Skeletal muscle tissue (tissue), 4 donors: Measurements from ENCODE around the gene CHD6. TPM values are rescaled to one million over a fixed set of nuclear protein-coding genes. Genes with fewer than 3 reads are reported as not detected.

Source experiments
- H3K27ac ChIP-seq: one replicate; pipeline ENCODE4 v1.7.0; 2013; ENCODE audit warnings: mild to moderate bottlenecking, low read depth, low read length, inconsistent platforms
- H3K27me3 ChIP-seq, 3 donors: one replicate each; pipeline ENCODE4 v1.7.0; 2013; ENCODE audit warnings: low read length in 3 of 3; ENCODE audit not compliant: control insufficient read depth in 3 of 3, insufficient read depth in 3 of 3
- H3K36me3 ChIP-seq, 3 donors: one replicate each; pipeline ENCODE4 v1.7.0; 2013; ENCODE audit warnings: low read length in 3 of 3; ENCODE audit not compliant: control insufficient read depth in 3 of 3, insufficient read depth in 3 of 3
- H3K4me1 ChIP-seq, 3 donors: one replicate each; pipeline ENCODE4 v1.7.0; 2013; ENCODE audit warnings: low read length in 3 of 3, mild to moderate bottlenecking in 3 of 3; ENCODE audit not compliant: control insufficient read depth in 3 of 3, insufficient read depth in 3 of 3
- H3K4me3 ChIP-seq, 3 donors: one replicate each; pipeline ENCODE4 v1.7.0; 2013; ENCODE audit warnings: low read length in 3 of 3
- H3K9ac ChIP-seq, 3 donors: one replicate each; pipeline ENCODE4 v1.7.0; 2013; ENCODE audit warnings: low read length in 3 of 3, mild to moderate bottlenecking in 3 of 3, moderate library complexity in 2 of 3, low read depth in 1 of 3
- H3K9me3 ChIP-seq, 3 donors: one replicate each; pipeline ENCODE4 v1.7.0; 2013; ENCODE audit warnings: low read length in 3 of 3; ENCODE audit not compliant: control insufficient read depth in 3 of 3
- total RNA-seq: library from RNA; depleted of rRNA; stranded (reverse); fragments of >200 nt; gene quantifications from one replicate; pipeline ENCODE4 v1.2.3, GENCODE V29; 2014
- donor health status: Osteomylitis.

The CHD6 gene
- total RNA-seq, 1 donor from 2014 or later = 45.9 TPM

DNA sequence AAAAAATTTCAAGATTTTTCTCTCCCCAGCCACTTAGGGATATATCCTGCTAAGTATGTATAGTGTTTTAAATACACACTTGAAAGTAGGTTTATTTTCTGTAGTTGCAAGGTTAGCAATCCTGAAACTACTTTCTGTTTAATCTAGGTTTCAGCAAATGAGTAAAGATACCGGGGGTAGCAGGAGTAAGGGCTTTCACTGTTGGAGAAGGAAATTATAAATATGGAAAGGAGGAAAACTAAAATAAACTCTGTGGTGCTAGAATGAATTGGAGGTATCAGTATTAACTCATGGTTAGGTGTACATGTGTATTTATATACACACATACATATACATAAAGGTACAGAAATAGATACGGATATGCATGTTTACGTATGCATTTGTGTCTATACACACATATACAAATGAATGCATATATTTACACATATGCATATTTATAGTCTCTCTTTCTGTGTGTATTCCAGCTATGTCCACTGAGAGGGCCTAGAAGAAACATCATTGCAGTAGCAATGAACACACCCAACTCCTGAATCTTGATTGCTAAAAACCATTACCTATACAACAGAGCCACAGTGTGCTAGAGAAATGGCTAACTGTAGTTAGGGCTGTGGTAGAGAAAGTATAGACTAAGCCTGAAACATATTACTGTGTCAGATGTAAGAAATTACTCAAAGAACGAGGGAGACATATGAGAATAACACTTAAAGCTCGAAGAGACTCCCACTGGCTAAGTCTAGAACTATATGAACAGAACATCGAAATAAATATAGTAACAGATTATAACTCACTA is 155.6 kb downstream of the CHD6 start:
- no peaks in the 10 kb centered on the region for H3K27me3 ChIP-seq
- H3K9ac ChIP-seq = no peak overlapping the region
- H3K4me1 ChIP-seq = no peaks in the 10 kb centered on the region
- no peak overlapping the region for H3K27ac ChIP-seq
- H3K4me3 ChIP-seq = no peak overlapping the region
- H3K9me3 ChIP-seq = peaks cover 0 to 4% (median 0%) of the 10 kb centered on the region in 3 donors
- peaks cover 3 to 13% (median 8%) of the 10 kb centered on the region in 3 donors for H3K36me3 ChIP-seq

DNA sequence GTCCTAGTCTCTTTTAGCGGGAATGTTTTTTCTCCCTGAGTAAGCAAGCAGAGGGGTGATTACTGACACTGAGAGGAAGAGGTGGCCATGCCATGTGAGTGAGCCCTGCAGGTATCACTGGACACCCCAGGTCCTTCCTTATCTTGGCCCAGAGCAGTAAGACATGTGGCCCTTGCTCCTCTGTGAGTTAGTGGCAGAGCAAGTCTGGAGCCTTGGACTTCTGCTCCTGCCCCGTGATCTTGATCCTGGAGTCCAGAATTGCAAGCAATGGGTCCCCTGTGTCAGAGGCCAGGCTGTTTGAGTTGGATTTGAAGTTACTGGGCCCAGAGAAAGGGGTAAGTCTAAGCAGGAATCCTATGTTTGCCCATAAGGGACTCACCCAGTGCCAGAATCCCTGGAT is 159.4 kb downstream of the CHD6 start:
- peaks cover 6 to 9% (median 8%) of the 10 kb centered on the region in 3 donors for H3K4me1 ChIP-seq
- H3K9me3 ChIP-seq = no peaks in the 10 kb centered on the region
- H3K4me3 ChIP-seq = no peak overlapping the region
- H3K27ac ChIP-seq = no peak overlapping the region
- peaks cover 15 to 21% (median 16%) of the 10 kb centered on the region in 3 donors for H3K36me3 ChIP-seq
- H3K9ac ChIP-seq = no peak overlapping the region
- H3K27me3 ChIP-seq = no peaks in the 10 kb centered on the region

DNA sequence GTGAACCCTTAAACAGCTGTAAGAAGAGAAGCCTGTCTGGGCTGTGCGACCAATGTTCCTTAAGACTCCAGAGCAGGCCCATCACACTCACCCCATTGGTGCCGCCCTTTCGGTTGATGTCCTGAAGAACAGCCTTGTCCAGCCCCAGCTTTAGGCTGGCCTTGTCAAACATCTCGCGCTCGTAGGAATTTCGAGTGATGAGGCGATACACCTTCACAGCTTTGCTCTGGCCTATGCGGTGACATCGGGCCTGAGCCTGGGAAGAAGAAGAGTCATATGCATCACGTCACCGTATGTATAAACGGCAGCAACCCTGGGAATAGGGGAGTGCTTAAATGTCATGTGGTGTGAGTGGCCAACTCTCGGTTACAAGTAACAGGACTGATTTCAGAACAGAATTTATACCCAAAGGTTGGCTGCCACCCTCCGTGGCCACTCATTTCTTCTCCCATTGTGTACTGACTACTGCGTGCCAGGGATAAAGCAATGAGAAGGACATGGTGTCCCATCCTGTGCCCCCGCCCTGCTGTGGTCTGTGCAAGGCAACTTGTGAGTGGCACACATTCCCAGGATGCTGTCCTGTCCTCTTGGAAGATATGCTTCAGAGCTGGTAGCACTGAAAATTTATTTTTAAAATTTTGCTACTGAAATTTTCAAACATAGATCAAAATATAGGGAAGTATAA is 160.9 kb downstream of the CHD6 start:
- peaks cover 13 to 22% (median 19%) of the 10 kb centered on the region in 3 donors for H3K4me1 ChIP-seq
- H3K27ac ChIP-seq = no peak overlapping the region
- H3K9me3 ChIP-seq = no peaks in the 10 kb centered on the region
- H3K4me3 ChIP-seq = no peak overlapping the region
- H3K27me3 ChIP-seq = no peaks in the 10 kb centered on the region
- no peak overlapping the region for H3K9ac ChIP-seq
- peaks cover 22 to 35% (median 26%) of the 10 kb centered on the region in 3 donors for H3K36me3 ChIP-seq

DNA sequence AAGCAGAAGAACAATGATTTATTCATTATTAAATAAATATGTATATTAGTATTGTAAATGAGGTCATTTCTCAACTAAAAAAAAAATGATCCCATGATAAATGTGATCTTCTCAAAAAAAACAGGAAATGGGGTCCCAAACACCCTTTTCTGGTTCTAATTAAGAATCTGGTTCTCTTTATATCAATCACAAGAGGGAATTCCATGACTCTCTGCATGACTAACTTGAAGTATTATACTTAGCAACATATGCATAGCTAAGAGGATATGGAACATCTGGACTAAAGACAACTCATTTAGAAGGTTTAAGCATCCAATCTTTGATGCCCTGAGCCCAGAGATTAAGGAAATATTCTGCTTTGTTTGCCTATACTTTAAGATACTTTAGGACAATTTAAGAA is 161.8 kb downstream of the CHD6 start:
- Histone ChIP-seq H3K9me3 (no peaks in the 10 kb centered on the region), H3K27ac (no peak overlapping the region), H3K4me3 (no peak overlapping the region), H3K4me1 (peaks cover 13 to 22% (median 19%) of the 10 kb centered on the region in 3 donors), H3K36me3 (peaks cover 30 to 41% (median 33%) of the 10 kb centered on the region in 3 donors), H3K9ac (no peak overlapping the region), H3K27me3 (no peaks in the 10 kb centered on the region)

DNA sequence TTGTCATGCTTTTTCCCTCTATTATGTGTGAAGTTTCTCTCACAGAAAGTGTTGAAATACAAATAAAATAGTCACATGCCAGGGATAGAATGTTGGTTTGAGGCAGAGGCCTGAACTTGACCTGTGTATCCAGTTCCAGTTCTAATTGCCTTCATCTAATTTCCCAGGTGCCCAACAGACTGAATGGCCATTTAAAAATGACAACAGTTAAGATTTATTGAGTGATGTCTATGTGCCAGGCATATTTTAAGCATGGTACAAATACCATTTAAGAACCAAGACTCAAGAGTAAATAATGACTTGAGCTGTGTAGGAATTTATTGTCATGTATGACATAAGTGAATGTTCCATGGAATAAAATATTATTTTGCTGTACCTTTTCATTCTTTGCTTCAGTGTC is 163.9 kb downstream of the CHD6 start:
- Histone ChIP-seq H3K9ac (peak overlapping the region in 1 of 3 donors; percentile 45), H3K36me3 (peaks cover 39 to 55% (median 40%) of the 10 kb centered on the region in 3 donors), H3K27me3 (no peaks in the 10 kb centered on the region), H3K4me1 (peaks cover 13 to 22% (median 19%) of the 10 kb centered on the region in 3 donors), H3K9me3 (no peaks in the 10 kb centered on the region), H3K4me3 (no peak overlapping the region), H3K27ac (peak overlapping the region; percentile 57)

DNA sequence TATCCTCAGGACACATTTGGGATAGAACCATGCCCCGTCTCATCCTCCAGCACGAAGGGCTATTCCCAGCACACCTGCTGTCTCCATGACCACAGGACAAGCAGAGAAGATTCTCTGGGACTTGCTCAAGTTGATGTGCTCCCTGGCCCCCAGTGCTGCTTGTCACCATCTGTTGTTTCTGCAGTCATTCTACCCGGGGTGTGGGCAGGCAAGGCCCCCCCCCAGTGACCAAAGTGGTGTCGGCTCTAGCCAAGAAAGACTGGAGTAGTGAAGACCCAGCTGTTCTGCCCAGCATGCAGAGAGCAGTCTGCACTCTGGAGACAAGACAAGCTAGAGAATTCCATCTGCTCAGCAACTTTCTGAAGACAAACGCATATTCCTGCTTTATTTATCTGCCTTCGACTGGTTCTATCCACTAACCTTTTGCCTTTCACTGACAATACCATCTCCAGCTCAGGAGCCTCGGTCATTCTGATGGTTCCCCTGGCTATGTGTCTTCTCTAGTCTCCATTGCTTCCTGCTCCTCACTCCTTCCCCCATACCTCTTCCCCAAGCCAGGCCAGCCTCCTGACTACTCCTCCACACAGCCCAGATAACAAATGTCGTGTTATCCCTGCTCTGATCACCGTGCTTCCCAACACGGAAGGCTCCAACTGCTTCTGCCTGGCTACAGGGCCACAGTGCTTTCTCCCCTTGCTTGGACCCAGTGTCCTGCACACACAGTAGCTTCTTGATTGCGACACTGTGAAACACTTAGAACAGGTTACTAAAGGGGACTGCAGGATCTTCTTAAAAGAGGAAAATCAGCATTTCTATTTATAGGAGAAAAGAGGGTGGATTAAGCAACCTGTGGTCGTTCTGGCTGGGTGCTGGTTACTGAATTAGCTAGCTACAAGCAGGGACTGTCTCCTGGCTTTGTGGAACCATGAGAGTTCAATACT is 164.9 kb downstream of the CHD6 start:
- H3K27ac ChIP-seq = peak overlapping the region; percentile 57
- peaks cover 13 to 22% (median 19%) of the 10 kb centered on the region in 3 donors for H3K4me1 ChIP-seq
- no peaks in the 10 kb centered on the region for H3K27me3 ChIP-seq
- peaks cover 41 to 57% (median 43%) of the 10 kb centered on the region in 3 donors for H3K36me3 ChIP-seq
- H3K9ac ChIP-seq = no peak overlapping the region
- no peaks in the 10 kb centered on the region for H3K9me3 ChIP-seq
- H3K4me3 ChIP-seq = peak overlapping the region in 1 of 3 donors; percentile 10

DNA sequence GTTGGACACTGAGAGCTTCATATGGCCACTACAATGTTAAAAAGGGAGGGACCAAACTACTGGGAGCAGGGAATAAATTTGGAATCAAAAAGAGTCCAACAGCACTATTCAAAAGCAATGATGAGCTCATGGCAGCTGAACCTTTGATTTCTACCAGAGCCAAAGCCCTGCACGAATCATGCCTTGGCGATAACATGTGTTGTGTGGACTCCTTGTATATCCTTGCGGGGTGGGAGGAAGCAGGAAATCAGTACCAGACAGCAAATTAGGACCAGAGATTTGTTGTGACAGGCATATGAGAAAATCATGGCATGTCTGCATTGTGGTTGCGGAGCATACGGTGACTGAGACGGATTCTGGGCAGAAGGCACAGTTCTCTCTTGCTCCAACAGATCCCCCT is 166.0 kb downstream of the CHD6 start:
- no peak overlapping the region for H3K9ac ChIP-seq
- no peak overlapping the region for H3K4me3 ChIP-seq
- peaks cover 49 to 60% (median 51%) of the 10 kb centered on the region in 3 donors for H3K36me3 ChIP-seq
- H3K9me3 ChIP-seq = no peaks in the 10 kb centered on the region
- peaks cover 13 to 22% (median 19%) of the 10 kb centered on the region in 3 donors for H3K4me1 ChIP-seq
- H3K27ac ChIP-seq = no peak overlapping the region
- no peaks in the 10 kb centered on the region for H3K27me3 ChIP-seq

DNA sequence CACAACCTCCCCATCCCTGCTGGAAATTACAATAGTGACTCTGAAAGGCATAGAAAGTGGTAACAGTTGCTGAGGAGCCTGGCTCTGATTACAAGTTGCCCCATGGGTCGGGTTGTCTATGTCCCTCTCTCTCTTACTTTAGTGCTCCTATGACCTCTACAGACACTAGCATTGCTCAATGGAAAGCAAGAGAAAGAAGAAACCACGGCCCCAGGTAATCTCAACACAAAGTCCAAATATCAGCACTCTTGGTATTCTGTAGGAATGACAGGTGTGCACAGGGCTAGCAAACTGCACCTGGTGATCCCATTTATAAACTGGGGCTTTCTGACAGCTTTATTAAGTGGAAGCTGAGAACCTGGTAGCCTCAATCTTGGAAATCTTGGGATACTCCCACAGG is 171.2 kb downstream of the CHD6 start:
- no peaks in the 10 kb centered on the region for H3K9me3 ChIP-seq
- peaks cover 2 to 19% (median 19%) of the 10 kb centered on the region in 3 donors for H3K4me1 ChIP-seq
- peaks cover 38 to 50% (median 50%) of the 10 kb centered on the region in 3 donors for H3K36me3 ChIP-seq
- H3K9ac ChIP-seq = no peak overlapping the region
- H3K27me3 ChIP-seq = no peaks in the 10 kb centered on the region
- H3K4me3 ChIP-seq = no peak overlapping the region
- no peak overlapping the region for H3K27ac ChIP-seq

DNA sequence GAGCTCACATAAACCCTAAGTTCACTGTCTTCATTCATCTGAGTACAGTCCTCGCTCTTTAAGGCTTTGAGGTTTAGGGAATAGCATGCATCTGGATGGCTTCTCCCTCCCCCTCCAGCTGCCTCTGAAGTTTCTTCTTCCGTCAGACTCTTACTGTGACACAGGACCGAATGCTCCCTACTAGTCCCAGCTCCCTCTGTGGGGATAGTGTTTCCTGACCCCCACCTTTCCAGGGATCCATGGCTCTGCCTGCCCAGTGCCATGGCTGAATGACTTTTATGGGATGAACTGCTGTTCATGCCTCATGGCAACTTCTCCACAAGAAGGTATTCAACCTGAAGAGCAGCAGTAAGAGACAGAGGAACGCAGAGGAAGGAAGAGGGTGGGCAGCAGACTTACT is 171.7 kb downstream of the CHD6 start:
- Histone ChIP-seq H3K4me1 (peaks cover 2 to 19% (median 19%) of the 10 kb centered on the region in 3 donors), H3K9me3 (no peaks in the 10 kb centered on the region), H3K27ac (no peak overlapping the region), H3K4me3 (no peak overlapping the region), H3K27me3 (no peaks in the 10 kb centered on the region), H3K9ac (no peak overlapping the region), H3K36me3 (peaks cover 33 to 46% (median 45%) of the 10 kb centered on the region in 3 donors)
